BE2C (cell line): ENCODE data around the gene LAMTOR2.

Experiments
- DNase-seq: peaks from one replicate; pipeline ENCODE4 v3.0.0-alpha.2; 2020
- H3K27me3 ChIP-seq: fragments of 250-450 bp; sonication (Bioruptor Pico); 2 replicates; pipeline ENCODE4 v1.5.1; 2020; ENCODE audit warnings: mild to moderate bottlenecking
- H3K36me3 ChIP-seq: fragments of 250-450 bp; sonication (Bioruptor Pico); 2 replicates; pipeline ENCODE4 v1.5.1; 2020; ENCODE audit warnings: mild to moderate bottlenecking
- H3K4me1 ChIP-seq: fragments of 250-450 bp; sonication (Bioruptor Pico); 2 replicates; pipeline ENCODE4 v1.5.1; 2020
- H3K4me3 ChIP-seq: 2 replicates; pipeline ENCODE4 v1.5.1; 2011; ENCODE audit warnings: low read depth, low read length
- H3K9me3 ChIP-seq: fragments of 250-450 bp; sonication (Bioruptor Pico); 2 replicates; pipeline ENCODE4 v1.5.1; 2020
- CTCF ChIP-seq: IDR thresholded peaks from 2 replicates; pipeline ENCODE4 v1.5.1; 2012; ENCODE audit warnings: mild to moderate bottlenecking, low read depth, low read length

Gene LAMTOR2

DNA sequence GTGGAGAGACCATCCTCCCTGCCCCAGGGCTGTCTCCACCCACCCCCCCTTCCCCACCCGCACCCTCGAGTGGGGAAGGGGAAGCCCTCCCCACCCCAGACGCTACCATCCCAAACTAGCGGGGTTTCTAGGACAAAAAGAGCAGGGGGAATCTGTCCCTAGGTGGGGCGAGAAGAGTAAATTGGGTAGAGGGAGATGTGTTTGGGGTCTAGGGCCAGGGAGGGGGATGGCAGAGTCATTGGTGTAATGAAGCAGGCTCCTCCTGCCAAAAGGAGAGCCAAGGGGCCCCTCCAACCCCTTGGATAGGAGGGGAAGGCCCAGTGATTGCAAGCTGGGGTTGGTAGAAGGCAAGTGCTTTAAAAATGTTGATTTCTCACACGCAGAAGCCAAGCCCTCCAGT, 17.7 kb downstream of the LAMTOR2 start:
- no peak for DNase-seq
- Histone ChIP-seq H3K4me1 (0 out of 2 replicates have a peak, but pooled peaks cover 5% of the 10 kb centered on the region), H3K9me3 (no peaks in the 10 kb centered on the region), H3K27me3 (no peaks in the 10 kb centered on the region), H3K4me3 (no peak overlapping the region), H3K36me3 (peaks cover 27% of the 10 kb centered on the region)
- TF ChIP-seq CTCF, result no peak

- peaks cover 35% of the 10 kb centered on the region for H3K36me3 ChIP-seq
- H3K4me1 ChIP-seq, result peaks cover 9% of the 10 kb centered on the region; the same call in 1 of the 2 replicates
- no peak for DNase-seq
- H3K9me3 ChIP-seq, result no peaks in the 10 kb centered on the region
- H3K27me3 ChIP-seq, result no peaks in the 10 kb centered on the region
- H3K4me3 ChIP-seq, result no peak overlapping the region
- no peak for TF ChIP-seq CTCF
Measured at GRCh38 chr1:156073110-156073687, 18.6 kb downstream of the LAMTOR2 start.

- no peak for TF ChIP-seq CTCF
- peaks cover 9% of the 10 kb centered on the region; the same call in 1 of the 2 replicates for H3K4me1 ChIP-seq
- DNase-seq, result no peak
- H3K4me3 ChIP-seq, result no peak overlapping the region
- H3K9me3 ChIP-seq, result no peaks in the 10 kb centered on the region
- no peaks in the 10 kb centered on the region for H3K27me3 ChIP-seq
- peaks cover 35% of the 10 kb centered on the region for H3K36me3 ChIP-seq
Measured at GRCh38 chr1:156073740-156074139, 19.2 kb downstream of the LAMTOR2 start.

- Histone ChIP-seq H3K4me1 (peaks cover 9% of the 10 kb centered on the region; the same call in 1 of the 2 replicates), H3K36me3 (peaks cover 39% of the 10 kb centered on the region), H3K9me3 (no peaks in the 10 kb centered on the region), H3K4me3 (no peak overlapping the region), H3K27me3 (no peaks in the 10 kb centered on the region)
- DNase-seq, result no peak
- TF ChIP-seq CTCF, result no peak
Measured at GRCh38 chr1:156074661-156075060, 20.1 kb downstream of the LAMTOR2 start.

DNA sequence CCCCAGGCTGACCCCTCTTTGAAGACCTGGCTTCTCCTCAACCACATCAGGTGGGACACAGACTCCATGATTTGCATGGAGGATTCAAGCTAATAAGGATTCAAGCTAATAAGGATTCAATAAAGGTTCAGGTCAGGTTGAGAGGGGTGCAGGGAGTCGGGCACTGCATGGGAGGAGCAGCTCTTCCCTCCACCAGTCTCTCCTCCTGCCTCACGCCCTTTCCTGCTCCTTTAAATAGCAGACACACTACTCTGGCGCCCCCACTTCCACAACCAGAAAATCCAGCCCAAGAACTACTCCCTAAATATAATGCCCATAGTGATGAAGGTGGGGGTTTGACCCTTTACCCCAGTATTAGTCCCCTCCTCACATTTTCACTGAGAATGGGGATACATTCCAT, 20.6 kb downstream of the LAMTOR2 start:
- Histone ChIP-seq H3K9me3 (no peaks in the 10 kb centered on the region), H3K27me3 (no peaks in the 10 kb centered on the region), H3K4me3 (no peak overlapping the region), H3K4me1 (peaks cover 9% of the 10 kb centered on the region; the same call in 1 of the 2 replicates), H3K36me3 (peaks cover 41% of the 10 kb centered on the region)
- no peak for TF ChIP-seq CTCF
- no peak for DNase-seq

DNA sequence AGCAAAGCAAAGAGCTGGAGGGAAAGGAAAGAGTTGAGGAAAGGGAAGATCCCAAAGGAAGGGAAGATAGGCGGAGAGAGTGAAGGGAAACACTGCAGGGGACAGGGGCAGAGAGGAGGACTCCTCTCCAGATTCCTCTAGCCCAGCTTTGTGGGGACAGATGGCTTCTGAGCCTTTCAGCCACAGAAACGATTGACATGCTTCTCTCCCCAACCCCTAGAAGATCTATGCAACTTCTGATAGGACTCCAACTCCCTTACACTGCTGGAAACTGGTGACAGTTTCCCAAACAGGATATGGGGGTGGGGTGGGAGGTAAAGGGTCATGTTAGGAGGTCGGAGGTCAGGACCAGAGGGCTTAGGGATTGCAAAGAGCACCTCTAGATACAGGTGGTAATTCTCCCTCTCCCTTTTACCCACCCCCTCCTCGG, 21.2 kb downstream of the LAMTOR2 start:
- no peaks in the 10 kb centered on the region for H3K9me3 ChIP-seq
- no peaks in the 10 kb centered on the region for H3K27me3 ChIP-seq
- H3K36me3 ChIP-seq, result peaks cover 41% of the 10 kb centered on the region
- H3K4me1 ChIP-seq, result peaks cover 5% of the 10 kb centered on the region; the same call in 1 of the 2 replicates
- H3K4me3 ChIP-seq, result no peak overlapping the region
- DNase-seq, result no peak
- TF ChIP-seq CTCF, result no peak
